ENCODE data around the gene PLPP3. TPM values are rescaled to one million over a fixed set of nuclear protein-coding genes. Genes with fewer than 3 reads are reported as not detected.

The PLPP3 gene
- total RNA-seq, 1 experiment from 2014 or later = 26.7 TPM

GRCh38 chr1:56452027-56453011 lies 127.0 kb downstream of the PLPP3 start:
- Histone ChIP-seq H2BK5ac (ENCODE audit: insufficient read length, low read length) (no peak overlapping the region), H2AK5ac (ENCODE audit: insufficient read length, low read length) (no peak overlapping the region), H4K5ac (ENCODE audit: insufficient read length, low read depth, low read length) (no peak overlapping the region), H3K9ac (ENCODE audit: extremely low read depth, insufficient read length, low read length) (no peak overlapping the region), H3K4me2 (ENCODE audit: insufficient read depth, insufficient read length, low read length) (peak overlapping the region; percentile 28), H3K79me2 (ENCODE audit: insufficient read depth, low read length) (no peaks in the 10 kb centered on the region), H3K9me3 (ENCODE audit: control insufficient read depth, low read depth, low read length) (no peaks in the 10 kb centered on the region), H3K4ac (ENCODE audit: low read depth, low read length) (no peak overlapping the region), H2AFZ (ENCODE audit: low read length) (no peak overlapping the region), H2BK20ac (ENCODE audit: low read depth, low read length, poor library complexity, severe bottlenecking) (no peak overlapping the region), H3K23ac (ENCODE audit: insufficient read length, low read depth, low read length) (no peak overlapping the region), H2BK120ac (ENCODE audit: low read depth, low read length, poor library complexity, severe bottlenecking) (no peak overlapping the region), H4K91ac (ENCODE audit: insufficient read length, low read depth, low read length) (no peak overlapping the region), H2BK12ac (ENCODE audit: insufficient read length, low read depth, low read length) (no peak overlapping the region), H4K20me1 (ENCODE audit: control insufficient read depth, insufficient read depth, insufficient read length) (no peaks in the 10 kb centered on the region), H3K23me2 (ENCODE audit: insufficient read length, low read depth, low read length, poor library complexity, severe bottlenecking) (no peaks in the 10 kb centered on the region), H3T11ph (ENCODE audit: low read length) (no peak overlapping the region), H3K27ac (ENCODE audit: insufficient read length, low read depth, low read length) (no peak overlapping the region), H3K4me1 (ENCODE audit: insufficient read depth, low read length) (peaks cover 22% of the 10 kb centered on the region), H3K56ac (ENCODE audit: insufficient read length, low read depth, low read length) (no peak overlapping the region), H3K18ac (ENCODE audit: insufficient read length, low read depth, low read length) (no peak overlapping the region), H2BK15ac (ENCODE audit: low read depth, low read length) (no peak overlapping the region), H4K8ac (replicated peaks; ENCODE audit: insufficient read length, low read depth, low read length) (no peak overlapping the region), H3K14ac (ENCODE audit: insufficient read depth, low read length) (no peak overlapping the region), H3K27me3 (ENCODE audit: insufficient read depth, low read length) (no peaks in the 10 kb centered on the region; the same call in 1 of the 2 replicates), H3K79me1 (ENCODE audit: insufficient read depth, low read depth, low read length, poor library complexity, severe bottlenecking) (no peaks in the 10 kb centered on the region)
- Mint-ChIP-seq H3K9me3 (no peaks in the 10 kb centered on the region), H3K36me3 (ENCODE audit: insufficient read depth in 1 of 3, low read depth in 3 of 3) (no peaks in the 10 kb centered on the region), H3K27me3 (ENCODE audit: low read depth) (peaks cover 4% of the 10 kb centered on the region), H3K4me1 (peaks cover 47 to 48% of the 10 kb centered on the region in 2 experiments), H3K4me3 (no peak overlapping the region; a peak in 1 of 5 replicates), H3K27ac (peak overlapping the region in 2 of 3 experiments; percentile 90 to 93; a peak in 2 of 7 replicates)
- WGBS (ENCODE audit: extremely low coverage, insufficient read length, low lambda C conversion rate) = no CpG with 5 or more reads among the region's 3 CpGs
- TF ChIP-seq CTCF (conservative IDR thresholded peaks at IDR 0.05) = no peak
- DNase-seq = no peak

Data from H9 (cell line).